Stomach (tissue), 4 donors: ENCODE data around the gene LGI2.

Experiments used
- CTCF ChIP-seq, 7 experiments: fragments of 450-650 bp in 4 of 7; fragments of 200-600 bp in 3 of 7; sonication (generic) in 3 of 7; IDR thresholded peaks; one replicate each; pipeline ENCODE4 v1.5.1; 2016 to 2019; ENCODE audit warnings: antibody characterized with exemption in 7 of 7, control low read depth in 2 of 7, mild to moderate bottlenecking in 1 of 7
- POLR2A ChIP-seq, 4 donors: fragments of 450-650 bp; IDR thresholded peaks; one replicate each; pipeline ENCODE4 v1.6.1; 2016; ENCODE audit warnings: antibody characterized with exemption in 4 of 4, control low read depth in 2 of 4, mild to moderate bottlenecking in 1 of 4, moderate library complexity in 1 of 4
- POLR2AphosphoS5 ChIP-seq, 3 donors: sonication (generic); formaldehyde crosslinking; IDR thresholded peaks; one replicate each; pipeline ENCODE4 v1.6.1; 2016; ENCODE audit warnings: antibody characterized with exemption in 3 of 3

GRCh38 chr4:25061602-25062001, 30.9 kb upstream of the LGI2 start:
- TF ChIP-seq CTCF (IDR thresholded peaks at IDR 0.05) = no peak
- TF ChIP-seq POLR2AphosphoS5 (IDR thresholded peaks at IDR 0.05) = no peak
- TF ChIP-seq POLR2A (IDR thresholded peaks at IDR 0.05) = no peak
